PC-9 (cell line): ENCODE results near the gene NUF2. TPM values are rescaled to one million over a fixed set of nuclear protein-coding genes. Genes with fewer than 3 reads are reported as not detected.

Experiments
- BruUV-seq: library from RNA; stranded (reverse); fragments of 400-500 nt; replicated peaks from 2 replicates; lab custom pipeline; 2021; lab: Mats Ljungman, UMichigan
- CTCF ChIA-PET: fragments of 300-600 bp; sonication (Branson Sonifier 250); formaldehyde crosslinking; loops from one replicate; lab custom pipeline; 2022; ENCODE audit warnings: antibody characterized with exemption; lab: Charles Lee
- POLR2A ChIA-PET: fragments of 300-600 bp; sonication (Branson Sonifier 250); formaldehyde crosslinking; loops from one replicate; lab custom pipeline; 2022; ENCODE audit warnings: antibody characterized with exemption; ENCODE audit not compliant: unreplicated experiment; lab: Charles Lee
- DNase-seq, 2 experiments: peaks; one replicate each; pipeline versions ENCODE4 v3.0.0 to v3.0.0-alpha.2; 2015 to 2022; ENCODE audit warnings: mixed read lengths in 1 of 2
- H2AFZ ChIP-seq: fragments of 200-600 bp; sonication (generic); 2 replicates; pipeline ENCODE4 v1.8.1; 2017; ENCODE audit warnings: antibody characterized with exemption
- H3F3A ChIP-seq: fragments of 200-600 bp; sonication (generic); 2 replicates; pipeline ENCODE4 v1.8.1; 2017; ENCODE audit warnings: antibody characterized with exemption, mild to moderate bottlenecking, low read depth; ENCODE audit not compliant: insufficient read depth
- H3K27ac ChIP-seq: fragments of 200-600 bp; sonication (generic); 2 replicates; pipeline ENCODE4 v1.6.1; 2016; ENCODE audit warnings: mixed run types
- H3K27me3 ChIP-seq: fragments of 200-600 bp; sonication (generic); 2 replicates; pipeline ENCODE4 v1.6.1; 2016; ENCODE audit warnings: low read depth, mixed run types; ENCODE audit not compliant: insufficient read depth
- H3K36me3 ChIP-seq: fragments of 200-600 bp; sonication (generic); 2 replicates; pipeline ENCODE4 v1.6.1; 2016; ENCODE audit warnings: low read depth, mixed run types
- H3K4me1 ChIP-seq: fragments of 200-600 bp; sonication (generic); replicated peaks from 2 replicates; pipeline ENCODE4 v1.6.1; 2016; ENCODE audit warnings: mixed run types; ENCODE audit not compliant: insufficient read depth
- H3K4me2 ChIP-seq: fragments of 200-600 bp; sonication (generic); 2 replicates; pipeline ENCODE4 v1.6.1; 2017; ENCODE audit warnings: mixed run types
- H3K4me3 ChIP-seq: fragments of 200-600 bp; sonication (generic); 2 replicates; pipeline ENCODE4 v1.6.1; 2016; ENCODE audit warnings: mixed run types
- H3K79me2 ChIP-seq: fragments of 200-600 bp; sonication (generic); 2 replicates; pipeline ENCODE4 v1.6.1; 2017; ENCODE audit warnings: low read depth, mixed run types
- H3K9me2 ChIP-seq: fragments of 200-600 bp; sonication (generic); 2 replicates; pipeline ENCODE4 v1.8.1; 2017; ENCODE audit warnings: mild to moderate bottlenecking; ENCODE audit not compliant: insufficient read depth
- H3K9me3 ChIP-seq: fragments of 200-600 bp; sonication (generic); 2 replicates; pipeline ENCODE4 v1.8.1; 2016; ENCODE audit warnings: low read depth; ENCODE audit not compliant: insufficient read depth
- H4K20me1 ChIP-seq: fragments of 200-600 bp; sonication (generic); 2 replicates; pipeline ENCODE4 v1.8.1; 2017; ENCODE audit not compliant: insufficient read depth
- CTCF ChIP-seq: fragments of 200-600 bp; sonication (generic); conservative IDR thresholded peaks from 2 replicates; pipeline ENCODE4 v1.6.1; 2017; ENCODE audit warnings: mixed run types, antibody characterized with exemption, mild to moderate bottlenecking, moderate library complexity
- EZH2 ChIP-seq: fragments of 200-600 bp; sonication (generic); IDR thresholded peaks from 2 replicates; pipeline ENCODE4 v1.8.0; 2017; ENCODE audit warnings: antibody characterized with exemption, low read depth
- intact Hi-C: fragments of 100-400 bp; cut with micrococcal nuclease; formaldehyde crosslinking; loops from one replicate; pipeline ENCODE4 v1.10.0; 2022; ENCODE audit not compliant: unreplicated experiment
- total RNA-seq: library from RNA; stranded (reverse); gene quantifications from 2 replicates; pipeline ENCODE4 v1.2.3, GENCODE V29; 2021

The NUF2 gene
- total RNA-seq, 1 experiment from 2014 or later, result 33.3 TPM

- H3K4me2 ChIP-seq, result no peak overlapping the region
- CTCF ChIA-PET, result no interaction called here
- H3K79me2 ChIP-seq, result no peaks in the 10 kb centered on the region
- no peaks in the 10 kb centered on the region for H3F3A ChIP-seq
- intact Hi-C loops, result no loop called here
- H3K4me1 ChIP-seq, result no peaks in the 10 kb centered on the region
- H3K4me3 ChIP-seq, result no peak overlapping the region
- POLR2A ChIA-PET, result no interaction called here
- no peaks in the 10 kb centered on the region for H4K20me1 ChIP-seq
- H3K27ac ChIP-seq, result no peak overlapping the region
- no peak for DNase-seq
- no peak for TF ChIP-seq EZH2
- TF ChIP-seq CTCF, result no peak
- no TSS peak for BruUV-seq
- H3K27me3 ChIP-seq, result no peaks in the 10 kb centered on the region
- H3K9me2 ChIP-seq, result no peaks in the 10 kb centered on the region
- no peak overlapping the region for H2AFZ ChIP-seq
- no peaks in the 10 kb centered on the region for H3K36me3 ChIP-seq
- no peaks in the 10 kb centered on the region for H3K9me3 ChIP-seq
These were observed 59.9 kb downstream of the NUF2 start for GRCh38 chr1:163381487-163382184.

- CTCF ChIA-PET, result no interaction called here
- H3F3A ChIP-seq, result no peaks in the 10 kb centered on the region
These were observed 60.6 kb downstream of the NUF2 start for GRCh38 chr1:163382395-163382794.

GRCh38 chr1:163387146-163387545 lies 65.4 kb downstream of the NUF2 start:
- Histone ChIP-seq H3K79me2 (no peaks in the 10 kb centered on the region), H3F3A (no peaks in the 10 kb centered on the region), H3K27me3 (no peaks in the 10 kb centered on the region), H3K36me3 (no peaks in the 10 kb centered on the region), H3K4me3 (no peak overlapping the region), H3K27ac (no peak overlapping the region), H2AFZ (no peak overlapping the region), H3K9me2 (no peaks in the 10 kb centered on the region), H4K20me1 (no peaks in the 10 kb centered on the region), H3K4me1 (no peaks in the 10 kb centered on the region), H3K4me2 (no peak overlapping the region), H3K9me3 (no peaks in the 10 kb centered on the region)
- POLR2A ChIA-PET, result no interaction called here
- no TSS peak for BruUV-seq
- DNase-seq, result no peak
- intact Hi-C loops, result no loop called here
- no peak for TF ChIP-seq EZH2
- no peak for TF ChIP-seq CTCF
- CTCF ChIA-PET, result no interaction called here

More at GRCh38 chr1:163382395-163382794, 60.6 kb downstream of the NUF2 start:
- Histone ChIP-seq H3K27ac (no peak overlapping the region), H3K27me3 (no peaks in the 10 kb centered on the region), H2AFZ (no peak overlapping the region), H4K20me1 (no peaks in the 10 kb centered on the region), H3K4me1 (no peaks in the 10 kb centered on the region), H3K9me3 (no peaks in the 10 kb centered on the region), H3K79me2 (no peaks in the 10 kb centered on the region), H3K4me2 (no peak overlapping the region), H3K36me3 (no peaks in the 10 kb centered on the region), H3K4me3 (no peak overlapping the region), H3K9me2 (no peaks in the 10 kb centered on the region)
- BruUV-seq, result no TSS peak
- intact Hi-C loops, result no loop called here
- no peak for TF ChIP-seq EZH2
- no peak for TF ChIP-seq CTCF
- POLR2A ChIA-PET, result no interaction called here
- no peak for DNase-seq
